DOHH2 (cell line): ENCODE results near the gene ALDH6A1.

Experiments
- H3F3A ChIP-seq: fragments of 200-600 bp; sonication (generic), shearing (Covaris generic); 2 replicates; pipeline ENCODE4 v1.6.0; 2016; ENCODE audit warnings: antibody characterized with exemption, mild to moderate bottlenecking; ENCODE audit not compliant: control insufficient read depth, insufficient read depth
- H3K27ac ChIP-seq: fragments of 200-600 bp; sonication (generic); 2 replicates; pipeline ENCODE4 v1.5.1; 2014; ENCODE audit warnings: low read depth, mild to moderate bottlenecking, low read length, moderate library complexity
- H3K27me3 ChIP-seq: fragments of 200-600 bp; sonication (generic); 2 replicates; pipeline ENCODE4 v1.6.1; 2014; ENCODE audit warnings: mild to moderate bottlenecking, low read length, mixed read lengths; ENCODE audit not compliant: control insufficient read depth
- H3K36me3 ChIP-seq: fragments of 200-600 bp; sonication (generic); 2 replicates; pipeline ENCODE4 v1.6.1; 2014; ENCODE audit warnings: mild to moderate bottlenecking, low read length, moderate library complexity, mixed read lengths; ENCODE audit not compliant: control insufficient read depth
- H3K4me1 ChIP-seq: fragments of 200-600 bp; sonication (generic); 2 replicates; pipeline ENCODE4 v1.6.1; 2014; ENCODE audit warnings: mild to moderate bottlenecking, low read length, mixed read lengths; ENCODE audit not compliant: control insufficient read depth
- H3K4me2 ChIP-seq: fragments of 200-600 bp; sonication (generic); 2 replicates; pipeline ENCODE4 v1.6.0; 2014; ENCODE audit warnings: mild to moderate bottlenecking, low read length, moderate library complexity
- H3K4me3 ChIP-seq: fragments of 200-600 bp; sonication (generic); 2 replicates; pipeline ENCODE4 v1.5.1; 2014; ENCODE audit warnings: mild to moderate bottlenecking, low read length, mixed read lengths
- H3K79me2 ChIP-seq: fragments of 200-600 bp; sonication (generic); 2 replicates; pipeline ENCODE4 v1.6.1; 2014; ENCODE audit warnings: mild to moderate bottlenecking, low read length, mixed read lengths; ENCODE audit not compliant: control insufficient read depth
- H3K9me2 ChIP-seq: fragments of 200-600 bp; sonication (generic); replicated peaks from 2 replicates; pipeline ENCODE4 v1.6.1; 2014; ENCODE audit warnings: mild to moderate bottlenecking, low read length, mixed read lengths; ENCODE audit not compliant: control insufficient read depth
- H3K9me3 ChIP-seq: fragments of 200-600 bp; sonication (generic); 2 replicates; pipeline ENCODE4 v1.6.1; 2014; ENCODE audit warnings: antibody characterized with exemption, low read length, mixed read lengths; ENCODE audit not compliant: control insufficient read depth, insufficient read depth
- H4K20me1 ChIP-seq: fragments of 200-600 bp; sonication (generic); 2 replicates; pipeline ENCODE4 v1.6.0; 2014; ENCODE audit warnings: low read depth, mild to moderate bottlenecking, antibody characterized with exemption, low read length, moderate library complexity; ENCODE audit not compliant: control insufficient read depth, insufficient read depth
- EZH2phosphoT487 ChIP-seq: fragments of 200-600 bp; sonication (generic); IDR thresholded peaks from 2 replicates; pipeline ENCODE4 v1.6.1; 2017; ENCODE audit warnings: borderline replicate concordance, mild to moderate bottlenecking, antibody characterized with exemption, low read length, moderate library complexity, mixed read lengths
- TF ChIP-seq, protein P1 (sequence below): fragments of 200-600 bp; sonication (generic); IDR thresholded peaks from one replicate; pipeline ENCODE4 v1.5.1; 2014; ENCODE audit warnings: antibody characterized with exemption, mild to moderate bottlenecking, low read depth, low read length; ENCODE audit not compliant: poor library complexity, severe bottlenecking

Gene ALDH6A1

DNA sequence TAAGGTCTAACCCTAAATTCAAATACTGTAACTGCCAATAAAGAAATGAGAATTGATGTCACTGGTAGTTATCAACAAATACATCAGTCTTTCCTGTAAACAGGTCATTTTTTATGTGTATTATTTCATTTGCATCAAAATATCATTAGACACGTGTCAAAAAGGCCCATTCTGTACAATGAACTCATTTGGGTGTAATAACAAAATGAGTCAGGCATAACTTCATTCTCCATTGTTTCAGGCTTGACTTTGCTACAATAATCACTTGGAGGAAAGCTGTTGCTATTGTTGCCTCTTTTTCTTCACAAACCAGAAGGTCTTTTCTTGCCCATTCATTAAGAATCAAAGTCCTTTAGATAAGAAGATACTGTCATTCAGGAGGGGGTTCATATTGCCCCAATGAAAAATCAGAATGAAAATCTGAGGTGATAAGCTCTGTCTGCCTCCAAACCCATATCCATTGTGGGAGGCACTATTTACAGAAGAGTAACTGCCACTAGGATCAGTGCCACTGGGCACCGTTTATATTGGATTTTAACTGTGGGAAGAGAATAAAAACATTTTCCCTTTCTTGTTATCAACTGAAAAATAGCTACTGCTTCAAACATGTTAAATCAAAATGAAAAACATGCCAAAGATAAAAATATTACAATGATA is 75.3 kb downstream of the ALDH6A1 start:
- no peaks in the 10 kb centered on the region for H3K79me2 ChIP-seq
- no peaks in the 10 kb centered on the region for H3K9me2 ChIP-seq
- no peaks in the 10 kb centered on the region for H3K27me3 ChIP-seq
- H3K9me3 ChIP-seq: no peaks in the 10 kb centered on the region
- H3F3A ChIP-seq: peaks cover 3% of the 10 kb centered on the region; the same call in 1 of the 2 replicates
- H4K20me1 ChIP-seq: no peaks in the 10 kb centered on the region
- H3K4me2 ChIP-seq: no peak overlapping the region
- peaks cover 40% of the 10 kb centered on the region for H3K36me3 ChIP-seq
- no peaks in the 10 kb centered on the region for H3K4me1 ChIP-seq
- no peak overlapping the region for H3K4me3 ChIP-seq
- no peak overlapping the region for H3K27ac ChIP-seq
- TF ChIP-seq EZH2phosphoT487: no peak
- TF ChIP-seq, protein P1, sequence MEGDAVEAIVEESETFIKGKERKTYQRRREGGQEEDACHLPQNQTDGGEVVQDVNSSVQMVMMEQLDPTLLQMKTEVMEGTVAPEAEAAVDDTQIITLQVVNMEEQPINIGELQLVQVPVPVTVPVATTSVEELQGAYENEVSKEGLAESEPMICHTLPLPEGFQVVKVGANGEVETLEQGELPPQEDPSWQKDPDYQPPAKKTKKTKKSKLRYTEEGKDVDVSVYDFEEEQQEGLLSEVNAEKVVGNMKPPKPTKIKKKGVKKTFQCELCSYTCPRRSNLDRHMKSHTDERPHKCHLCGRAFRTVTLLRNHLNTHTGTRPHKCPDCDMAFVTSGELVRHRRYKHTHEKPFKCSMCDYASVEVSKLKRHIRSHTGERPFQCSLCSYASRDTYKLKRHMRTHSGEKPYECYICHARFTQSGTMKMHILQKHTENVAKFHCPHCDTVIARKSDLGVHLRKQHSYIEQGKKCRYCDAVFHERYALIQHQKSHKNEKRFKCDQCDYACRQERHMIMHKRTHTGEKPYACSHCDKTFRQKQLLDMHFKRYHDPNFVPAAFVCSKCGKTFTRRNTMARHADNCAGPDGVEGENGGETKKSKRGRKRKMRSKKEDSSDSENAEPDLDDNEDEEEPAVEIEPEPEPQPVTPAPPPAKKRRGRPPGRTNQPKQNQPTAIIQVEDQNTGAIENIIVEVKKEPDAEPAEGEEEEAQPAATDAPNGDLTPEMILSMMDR: no peak
